NOMO-1 treated with DMSO at 0.1 percent for 48 hours (cell line): ENCODE data around the gene FAT4.
A peak's percentile ranks its signal among the peaks of the same experiment; 100 is the strongest.

Experiments
- DNase-seq: peaks from one replicate; lab custom pipeline; 2025; ENCODE audit not compliant: unreplicated experiment; lab: John Stamatoyannopoulos, UW

Gene FAT4

DNA sequence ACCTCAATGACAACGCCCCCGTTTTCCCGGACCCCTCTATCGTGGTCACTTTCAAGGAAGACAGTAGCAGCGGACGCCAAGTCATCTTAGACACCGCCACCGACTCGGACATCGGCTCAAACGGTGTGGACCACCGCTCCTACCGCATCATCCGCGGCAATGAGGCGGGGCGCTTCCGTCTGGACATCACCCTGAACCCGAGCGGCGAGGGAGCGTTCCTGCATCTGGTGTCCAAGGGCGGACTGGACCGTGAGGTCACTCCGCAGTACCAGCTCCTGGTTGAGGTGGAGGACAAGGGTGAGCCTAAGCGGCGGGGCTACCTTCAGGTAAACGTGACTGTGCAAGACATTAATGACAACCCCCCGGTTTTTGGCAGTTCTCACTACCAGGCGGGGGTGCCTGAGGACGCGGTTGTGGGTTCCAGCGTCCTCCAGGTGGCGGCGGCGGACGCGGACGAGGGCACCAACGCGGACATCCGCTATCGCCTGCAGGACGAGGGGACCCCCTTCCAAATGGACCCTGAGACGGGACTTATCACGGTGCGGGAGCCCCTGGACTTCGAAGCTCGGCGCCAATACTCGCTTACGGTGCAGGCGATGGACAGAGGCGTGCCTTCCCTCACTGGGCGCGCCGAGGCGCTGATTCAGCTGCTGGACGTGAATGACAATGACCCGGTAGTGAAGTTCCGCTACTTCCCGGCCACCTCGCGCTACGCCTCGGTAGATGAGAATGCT lies 2.2 kb downstream of the FAT4 start:
- DNase-seq, result peak; percentile 98

DNA sequence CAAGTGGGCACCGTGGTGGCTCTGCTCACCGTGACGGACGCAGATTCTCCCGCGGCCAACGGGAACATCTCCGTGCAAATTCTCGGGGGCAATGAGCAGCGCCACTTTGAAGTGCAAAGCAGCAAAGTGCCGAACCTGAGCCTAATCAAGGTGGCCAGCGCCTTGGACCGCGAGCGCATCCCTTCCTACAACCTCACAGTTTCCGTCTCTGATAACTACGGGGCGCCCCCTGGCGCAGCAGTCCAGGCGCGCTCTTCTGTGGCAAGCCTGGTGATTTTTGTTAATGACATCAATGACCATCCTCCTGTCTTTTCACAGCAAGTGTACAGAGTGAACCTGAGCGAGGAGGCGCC lies 2.7 kb downstream of the FAT4 start:
- no peak for DNase-seq

DNA sequence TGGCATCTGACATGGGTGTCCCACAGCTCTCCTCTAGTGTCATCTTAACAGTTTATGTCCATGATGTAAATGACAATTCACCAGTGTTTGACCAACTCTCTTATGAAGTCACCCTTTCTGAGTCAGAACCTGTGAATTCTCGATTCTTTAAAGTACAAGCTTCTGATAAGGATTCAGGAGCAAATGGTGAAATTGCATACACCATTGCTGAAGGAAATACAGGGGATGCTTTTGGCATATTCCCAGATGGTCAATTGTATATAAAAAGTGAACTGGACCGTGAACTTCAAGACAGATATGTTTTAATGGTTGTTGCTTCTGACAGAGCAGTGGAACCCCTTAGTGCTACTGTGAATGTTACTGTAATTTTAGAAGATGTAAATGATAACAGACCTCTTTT lies 4.6 kb downstream of the FAT4 start:
- DNase-seq, result no peak

DNA sequence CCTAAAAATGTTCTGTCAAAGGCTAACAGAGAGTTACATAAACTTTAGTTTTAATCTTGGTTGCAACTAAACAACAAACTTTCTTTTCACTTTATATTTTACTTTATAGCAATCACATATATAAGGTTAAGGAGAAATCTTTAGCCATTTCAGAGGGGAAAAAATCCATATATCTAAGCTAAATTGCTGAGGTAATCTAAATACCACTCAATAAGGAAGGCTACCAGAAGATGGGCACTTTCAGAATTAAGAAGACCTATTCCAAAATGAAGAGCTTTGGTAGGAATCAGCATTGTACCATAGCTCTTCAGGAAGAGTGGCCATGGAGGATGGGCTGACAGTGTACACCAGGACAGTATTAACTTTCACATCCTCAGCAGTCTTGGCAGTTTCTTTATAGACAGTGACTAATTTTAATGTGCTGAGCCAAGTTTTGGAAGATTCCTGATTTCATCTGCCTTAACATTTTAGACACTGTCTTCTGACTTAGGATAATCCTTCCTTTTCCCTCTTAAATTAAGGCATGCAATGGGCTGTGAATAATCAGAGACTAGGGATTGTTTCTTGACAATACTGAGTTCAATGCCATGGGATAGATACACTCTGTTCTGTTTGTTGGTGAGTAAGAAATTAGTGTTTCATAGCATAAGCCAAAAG lies 7.1 kb downstream of the FAT4 start:
- DNase-seq, result no peak

DNA sequence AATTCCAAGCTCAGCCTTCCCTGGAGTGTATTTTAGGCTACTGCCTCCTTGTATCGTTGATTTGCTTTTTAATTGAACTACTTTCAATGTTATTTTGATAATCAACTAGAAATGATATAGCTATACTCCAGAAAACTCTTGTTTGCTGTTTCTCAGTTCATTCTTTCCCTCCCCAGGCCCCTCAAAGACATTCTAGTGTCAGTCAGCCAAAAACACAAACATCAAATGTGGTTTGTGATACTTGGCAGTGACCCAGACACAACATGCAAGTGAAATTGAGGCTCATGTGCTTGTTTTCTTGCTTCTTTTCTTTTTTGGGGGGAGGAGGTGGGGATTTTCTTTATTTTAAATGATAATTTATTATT lies 7.6 kb downstream of the FAT4 start:
- DNase-seq, result no peak

DNA sequence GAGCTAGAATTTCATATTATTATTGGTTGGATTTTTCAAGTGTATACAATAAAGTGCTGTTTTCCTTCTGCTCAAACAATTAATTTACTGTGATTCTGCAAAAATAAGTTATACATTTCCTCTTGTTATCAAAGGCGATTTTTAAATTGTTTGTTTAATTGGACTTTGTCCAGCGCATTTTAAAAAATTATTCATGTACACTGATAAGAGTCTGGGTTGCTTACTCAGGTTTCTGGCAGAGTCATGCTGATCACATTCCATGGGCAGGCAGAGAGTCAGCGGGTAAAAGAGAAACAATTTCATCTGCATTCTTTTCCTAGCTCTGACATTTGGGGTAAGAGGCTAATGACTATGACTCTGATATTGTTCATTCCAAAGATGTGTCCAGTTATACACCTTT lies 8.9 kb downstream of the FAT4 start:
- no peak for DNase-seq

DNA sequence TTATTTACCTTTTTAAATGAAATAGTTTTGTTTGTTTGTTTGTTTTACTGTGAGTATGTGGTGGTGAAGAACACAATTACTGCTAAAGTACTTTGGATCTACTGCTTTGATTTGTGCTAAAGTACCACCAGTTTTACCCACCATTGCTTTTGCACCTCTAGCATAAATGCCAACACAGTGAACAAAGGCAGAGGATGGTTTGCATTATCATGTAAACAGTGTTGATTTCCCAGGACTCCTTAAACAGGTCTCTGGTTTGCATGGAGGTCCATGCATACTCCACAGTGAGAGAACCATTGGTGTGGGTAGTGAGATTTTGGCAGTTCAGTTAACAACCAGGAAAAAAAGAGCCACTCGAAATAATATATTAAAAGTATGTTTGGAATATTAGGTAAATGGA lies 11.0 kb downstream of the FAT4 start:
- DNase-seq, result no peak

DNA sequence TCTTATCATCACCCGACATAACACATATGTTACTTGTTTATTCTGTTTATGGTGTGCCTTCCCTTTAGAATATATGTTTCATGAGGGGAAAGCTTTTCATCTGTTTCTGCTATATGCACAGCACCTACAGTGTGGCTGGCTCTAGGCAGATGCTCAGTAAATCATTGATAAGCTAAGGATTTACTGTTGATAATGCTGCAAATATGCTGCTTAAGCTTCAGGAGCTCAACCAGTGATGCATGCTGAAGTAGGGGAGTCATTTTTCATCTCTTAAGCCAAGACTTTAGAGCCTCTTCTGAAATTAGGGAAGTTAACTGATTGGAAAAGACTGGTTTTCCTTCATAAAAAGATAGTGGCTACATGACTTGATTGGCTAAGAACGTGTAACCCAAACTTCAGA lies 16.4 kb downstream of the FAT4 start:
- no peak for DNase-seq

DNA sequence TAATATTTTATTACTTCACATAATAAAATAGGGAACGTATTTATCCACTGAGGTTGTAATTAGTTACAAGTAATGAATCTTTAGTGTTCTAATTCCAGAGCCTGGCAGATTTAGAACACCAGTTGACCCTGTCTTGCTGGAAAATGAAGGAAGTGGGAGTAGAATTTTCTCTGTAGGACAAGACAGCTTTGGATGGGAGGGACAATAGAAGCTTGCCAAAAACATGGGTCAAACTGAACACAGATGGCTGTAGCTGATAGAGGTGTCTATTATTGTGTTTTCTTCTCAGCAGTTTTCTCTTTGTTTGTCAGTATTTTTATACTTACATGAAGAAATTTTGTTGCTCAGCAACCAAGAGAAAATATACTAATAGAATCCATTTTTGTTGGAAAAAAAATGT lies 20.2 kb downstream of the FAT4 start:
- DNase-seq, result no peak

DNA sequence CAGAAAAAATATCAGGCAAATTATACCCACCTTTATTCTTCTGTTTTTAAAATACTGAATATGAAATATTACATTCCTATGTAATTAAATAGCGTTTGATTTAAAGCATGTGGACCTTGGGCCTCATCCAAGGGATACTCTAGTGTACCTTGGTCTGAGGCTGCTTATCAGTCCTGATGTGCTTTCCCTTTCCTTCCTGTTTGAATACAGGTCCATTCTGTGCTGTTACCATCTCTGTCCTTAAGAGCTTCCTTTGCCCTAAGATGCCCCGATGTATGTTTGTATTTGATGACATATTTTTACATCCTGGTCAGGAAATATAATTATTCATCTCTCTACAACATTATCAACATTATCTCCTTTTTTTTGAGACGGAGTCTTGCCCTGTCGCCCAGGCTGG lies 24.1 kb downstream of the FAT4 start:
- no peak for DNase-seq

DNA sequence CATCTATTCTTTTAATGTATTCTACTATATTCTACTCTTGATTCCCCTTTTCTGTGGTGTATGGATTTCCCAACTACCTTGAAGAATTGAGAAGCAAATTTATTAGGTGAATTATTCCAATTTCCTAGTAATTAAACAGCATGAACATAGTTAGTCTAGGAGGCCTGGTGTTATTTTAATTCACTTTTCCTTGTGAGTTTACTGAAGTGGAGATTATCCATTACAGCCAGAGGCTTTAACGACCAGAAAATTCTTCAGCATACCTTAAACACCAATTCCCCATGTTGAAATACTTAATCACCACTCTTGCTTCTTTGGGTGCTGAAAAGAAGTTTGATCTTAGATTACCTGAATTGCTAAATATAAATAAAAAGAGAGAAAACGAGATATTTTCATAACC lies 29.4 kb downstream of the FAT4 start:
- DNase-seq, result no peak

DNA sequence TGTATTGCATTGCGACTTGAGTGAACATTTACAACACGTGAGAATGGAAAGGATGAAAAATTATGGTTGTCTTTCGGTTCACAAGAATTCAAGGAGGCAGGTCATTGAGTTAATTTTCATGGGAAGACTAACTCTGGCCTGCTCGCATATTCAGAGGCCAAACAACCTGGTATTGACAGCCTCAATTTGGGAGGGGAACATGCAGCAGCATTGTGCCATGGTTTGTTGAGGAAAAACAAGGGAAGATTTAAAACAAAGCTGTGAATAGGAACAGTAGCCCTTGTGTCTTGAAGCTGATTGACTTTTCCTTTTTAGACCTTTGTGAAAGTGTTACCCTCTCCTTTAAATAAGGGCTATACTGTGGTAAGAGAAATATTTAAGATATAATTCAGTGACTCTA lies 31.9 kb downstream of the FAT4 start:
- no peak for DNase-seq

DNA sequence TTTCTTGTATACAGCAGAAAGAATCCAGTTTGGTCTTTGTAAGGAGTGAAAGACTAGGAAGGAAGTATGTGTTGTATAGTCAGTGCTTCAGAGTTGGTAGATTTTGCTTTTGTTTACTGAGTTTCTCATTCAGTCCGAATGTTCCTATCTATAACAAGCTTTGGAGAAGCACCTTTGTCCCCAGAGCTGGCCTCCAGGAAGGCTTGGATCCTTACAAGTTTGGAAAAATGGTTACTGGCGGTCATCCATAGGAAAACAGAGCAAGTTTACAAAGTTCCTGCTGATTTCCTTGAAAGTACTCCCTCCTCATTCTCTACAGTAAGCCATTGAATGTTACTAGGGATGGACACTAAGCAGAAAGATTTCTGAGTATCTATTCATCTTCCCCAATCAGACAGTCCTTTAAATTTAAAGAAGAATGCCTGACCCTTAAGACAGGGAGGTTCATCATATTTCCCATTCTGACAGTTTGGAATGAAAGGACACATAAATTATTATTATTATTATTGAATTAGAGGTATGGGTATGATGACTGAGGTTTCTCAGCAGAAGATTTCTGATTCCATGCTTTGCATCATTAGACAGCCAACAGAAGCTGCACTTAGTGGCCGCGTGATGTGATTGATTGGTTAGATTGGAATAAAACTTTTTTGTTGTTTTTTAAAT lies 35.8 kb downstream of the FAT4 start:
- no peak for DNase-seq

DNA sequence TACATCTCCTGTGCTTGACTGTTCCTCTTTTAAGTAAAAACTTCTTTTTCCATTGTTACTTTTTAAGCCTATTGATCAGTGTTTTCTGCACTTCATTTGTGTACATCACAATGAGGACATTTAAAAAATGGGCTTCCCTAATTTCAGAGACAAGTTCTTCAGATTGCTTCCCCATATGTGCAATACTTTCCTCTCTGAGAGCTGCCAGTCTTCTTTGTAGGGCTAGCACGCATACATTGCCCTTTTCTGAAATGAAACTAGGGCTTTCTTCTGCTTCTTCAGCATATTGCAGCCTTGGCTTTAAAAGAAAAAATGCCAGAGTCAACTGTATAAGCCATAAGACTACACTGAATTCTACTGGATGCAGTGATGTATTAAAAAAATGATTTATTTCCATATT lies 37.8 kb downstream of the FAT4 start:
- DNase-seq, result no peak

DNA sequence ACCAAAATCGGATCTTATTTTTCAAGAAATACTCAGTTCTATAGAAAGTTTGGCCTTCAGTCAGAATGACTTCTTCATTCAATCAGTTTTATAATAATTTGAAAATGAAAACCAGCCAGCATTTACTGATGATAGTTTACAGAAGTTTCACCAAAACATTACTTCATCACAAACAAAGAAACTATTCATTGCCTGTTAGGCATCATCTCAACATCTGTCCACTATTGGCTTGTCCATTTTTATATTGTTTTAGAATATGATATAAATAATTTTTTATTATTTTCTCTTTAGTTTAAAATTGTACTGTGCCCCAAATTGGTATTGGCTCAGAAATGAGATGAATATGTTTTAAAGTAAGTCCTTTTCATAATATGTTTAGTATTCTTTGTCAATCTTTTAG lies 38.4 kb downstream of the FAT4 start:
- DNase-seq, result no peak

DNA sequence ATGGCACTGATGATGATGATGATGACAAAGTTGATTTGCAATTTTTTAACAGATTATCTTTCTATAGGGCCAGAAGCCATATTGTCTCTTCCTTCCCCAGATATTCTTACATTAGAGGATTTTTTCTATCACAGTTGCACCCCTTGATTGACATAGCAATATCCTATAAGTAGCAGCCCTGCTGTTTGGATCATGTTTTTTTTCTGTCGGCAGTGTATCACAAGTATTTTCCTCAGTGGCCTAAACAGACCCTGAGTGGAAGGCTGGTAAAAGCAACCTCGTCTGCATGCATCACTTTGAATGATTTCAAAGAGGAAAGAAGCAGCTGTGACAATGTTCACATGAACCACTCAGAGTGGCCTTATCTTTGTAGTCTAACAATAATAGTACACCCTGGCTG lies 41.0 kb downstream of the FAT4 start:
- no peak for DNase-seq

DNA sequence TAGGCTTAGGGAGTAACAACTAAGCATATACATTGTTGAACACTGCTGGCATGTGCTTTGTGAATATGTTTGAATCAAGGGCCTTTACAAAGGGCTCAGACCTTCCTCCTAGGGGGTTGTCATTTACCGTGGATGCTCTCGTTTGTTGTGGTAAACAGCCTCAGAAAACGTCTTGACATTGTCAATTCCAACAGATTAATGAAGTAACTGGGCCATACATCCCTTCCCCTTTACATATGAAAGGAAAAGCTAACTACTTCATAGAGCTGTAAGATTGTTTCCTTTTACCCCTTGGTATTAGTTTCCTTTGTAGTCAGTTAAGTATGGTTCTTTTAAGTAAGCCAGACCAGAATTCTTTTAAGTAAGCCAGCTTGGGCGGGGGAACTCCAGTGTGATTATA lies 42.9 kb downstream of the FAT4 start:
- no peak for DNase-seq

DNA sequence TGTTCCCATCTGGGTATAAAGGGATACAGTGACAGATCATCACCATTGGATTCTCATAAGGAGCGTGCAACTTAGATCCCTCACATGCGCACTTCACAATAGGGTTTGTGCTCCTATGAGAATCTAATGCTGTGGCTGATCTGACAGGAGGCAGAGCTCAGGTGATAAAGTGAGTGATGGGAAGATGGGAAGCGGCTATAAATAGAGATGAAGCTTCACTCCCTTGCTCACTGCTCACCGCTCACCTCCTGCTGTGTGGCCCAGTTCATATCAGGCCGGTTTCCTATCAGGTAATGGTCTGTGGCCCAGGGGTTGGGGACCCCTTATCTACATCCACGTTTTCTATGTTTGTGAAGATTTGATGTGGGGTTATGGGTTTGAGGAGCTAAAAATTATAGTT lies 43.7 kb downstream of the FAT4 start:
- DNase-seq, result no peak

DNA sequence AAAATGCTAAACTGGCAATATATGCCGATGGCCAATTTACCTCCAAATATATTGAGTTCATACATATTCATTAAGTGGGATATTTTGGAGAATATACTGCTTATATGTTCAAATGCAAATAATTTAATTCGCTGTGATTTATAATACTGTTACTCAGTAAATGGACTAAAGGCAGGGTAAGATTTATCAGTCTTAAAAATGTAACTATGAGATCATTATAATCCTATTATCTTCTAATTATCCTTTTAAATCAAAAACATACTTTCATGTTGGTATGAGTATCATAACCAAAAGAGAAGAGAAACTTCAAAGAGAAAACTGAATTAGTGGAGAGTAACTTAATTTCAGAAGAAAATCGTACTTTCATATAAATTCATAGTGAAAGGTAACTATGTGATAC lies 44.6 kb downstream of the FAT4 start:
- no peak for DNase-seq

DNA sequence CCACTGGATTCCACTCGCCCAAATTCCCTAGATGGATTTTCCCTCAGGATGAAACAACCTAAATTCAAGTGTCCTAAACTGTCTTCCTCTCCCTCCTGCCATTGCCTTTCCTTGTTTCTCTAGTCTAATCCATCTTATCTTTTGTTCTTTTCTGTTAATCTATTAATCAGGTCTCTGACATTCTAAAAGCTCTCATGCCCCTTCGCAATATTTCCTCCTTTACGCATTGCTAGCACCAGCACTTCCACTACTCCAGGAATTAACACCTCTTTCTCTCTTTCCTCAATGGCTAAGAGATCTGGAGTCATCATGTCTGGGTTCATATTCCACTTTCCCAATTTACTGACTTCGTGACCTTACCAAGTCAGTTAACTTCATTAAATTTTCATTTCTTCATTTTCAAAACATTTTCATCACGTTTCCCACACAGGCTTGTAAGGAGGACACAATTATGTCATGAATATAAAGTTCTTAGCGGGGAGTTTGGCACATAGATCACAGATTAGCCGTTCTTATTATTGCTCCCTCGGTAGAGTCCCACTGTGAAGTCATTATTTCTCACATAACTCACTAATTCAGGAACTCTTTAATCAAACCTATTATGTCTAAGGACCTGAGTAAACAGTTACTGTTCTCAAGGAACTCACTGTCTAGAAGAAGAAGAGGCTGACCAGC lies 45.3 kb downstream of the FAT4 start:
- DNase-seq, result no peak

DNA sequence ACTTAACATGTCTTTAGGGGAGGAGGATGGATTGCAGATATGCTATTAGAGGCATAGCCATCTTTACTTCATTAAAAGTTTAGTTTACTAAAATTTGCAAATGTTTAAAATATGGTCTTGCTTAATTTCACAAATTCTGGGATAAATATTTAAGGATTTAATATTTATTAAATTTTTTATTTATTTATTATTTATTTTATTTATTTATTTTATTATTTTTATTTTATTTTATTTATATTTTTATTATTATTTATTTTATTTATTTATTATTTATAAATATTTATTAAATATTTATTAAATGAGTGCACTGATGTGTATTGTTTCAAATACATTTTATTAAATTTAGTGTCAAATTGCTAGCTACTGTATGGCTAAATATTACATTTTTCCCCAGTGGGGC lies 46.0 kb downstream of the FAT4 start:
- no peak for DNase-seq
